Measurements from ENCODE around the gene TCF7L2.

DNA sequence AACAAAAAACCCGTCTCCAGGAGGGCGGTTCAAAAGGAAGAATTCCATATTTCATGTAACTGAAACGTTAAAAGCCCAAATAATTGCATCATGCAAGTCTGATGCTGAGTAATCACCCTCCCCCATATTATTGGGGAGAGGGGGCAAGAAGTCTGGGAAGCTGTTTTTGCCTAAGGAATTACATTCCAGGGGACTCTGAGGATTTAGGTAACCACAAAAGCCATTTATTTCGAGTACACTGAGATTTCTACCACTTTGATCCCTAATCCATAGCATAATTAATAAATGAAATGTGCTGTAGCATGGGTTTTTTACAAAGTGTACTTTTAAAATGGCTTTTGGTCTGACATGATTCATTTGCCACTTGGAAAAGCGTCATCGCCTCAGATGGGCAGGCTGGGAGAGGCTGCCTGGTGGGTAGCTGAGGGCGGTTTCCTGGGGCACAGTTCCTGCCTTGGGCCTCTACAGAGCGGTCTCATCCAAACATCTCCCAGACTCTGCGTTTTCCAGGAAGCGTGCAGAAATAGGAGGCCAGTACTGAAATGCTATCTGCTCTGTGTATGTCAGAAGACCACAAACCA is 106.5 kb downstream of the TCF7L2 start:
- TF ChIP-seq SMC3 (conservative IDR thresholded peaks at IDR 0.05; ENCODE audit: poor library complexity) (no peak), POLR2AphosphoS5 (IDR thresholded peaks at IDR 0.05) (no peak), RAD21 (conservative IDR thresholded peaks at IDR 0.05) (no peak), TAF1 (IDR thresholded peaks at IDR 0.05; ENCODE audit: low read depth) (no peak), EP300 (conservative IDR thresholded peaks at IDR 0.05; ENCODE audit: poor library complexity, severe bottlenecking) (no peak), MXI1 (conservative IDR thresholded peaks at IDR 0.05; ENCODE audit: poor library complexity, severe bottlenecking) (no peak), EZH2 (IDR thresholded peaks at IDR 0.05; ENCODE audit: borderline replicate concordance, insufficient read depth, low read length, poor library complexity, severe bottlenecking) (no peak)
- TF ChIP-seq, protein P1, sequence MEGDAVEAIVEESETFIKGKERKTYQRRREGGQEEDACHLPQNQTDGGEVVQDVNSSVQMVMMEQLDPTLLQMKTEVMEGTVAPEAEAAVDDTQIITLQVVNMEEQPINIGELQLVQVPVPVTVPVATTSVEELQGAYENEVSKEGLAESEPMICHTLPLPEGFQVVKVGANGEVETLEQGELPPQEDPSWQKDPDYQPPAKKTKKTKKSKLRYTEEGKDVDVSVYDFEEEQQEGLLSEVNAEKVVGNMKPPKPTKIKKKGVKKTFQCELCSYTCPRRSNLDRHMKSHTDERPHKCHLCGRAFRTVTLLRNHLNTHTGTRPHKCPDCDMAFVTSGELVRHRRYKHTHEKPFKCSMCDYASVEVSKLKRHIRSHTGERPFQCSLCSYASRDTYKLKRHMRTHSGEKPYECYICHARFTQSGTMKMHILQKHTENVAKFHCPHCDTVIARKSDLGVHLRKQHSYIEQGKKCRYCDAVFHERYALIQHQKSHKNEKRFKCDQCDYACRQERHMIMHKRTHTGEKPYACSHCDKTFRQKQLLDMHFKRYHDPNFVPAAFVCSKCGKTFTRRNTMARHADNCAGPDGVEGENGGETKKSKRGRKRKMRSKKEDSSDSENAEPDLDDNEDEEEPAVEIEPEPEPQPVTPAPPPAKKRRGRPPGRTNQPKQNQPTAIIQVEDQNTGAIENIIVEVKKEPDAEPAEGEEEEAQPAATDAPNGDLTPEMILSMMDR (IDR thresholded peaks at IDR 0.05; ENCODE audit: poor library complexity, severe bottlenecking) = no peak
- TF ChIP-seq, protein P2, sequence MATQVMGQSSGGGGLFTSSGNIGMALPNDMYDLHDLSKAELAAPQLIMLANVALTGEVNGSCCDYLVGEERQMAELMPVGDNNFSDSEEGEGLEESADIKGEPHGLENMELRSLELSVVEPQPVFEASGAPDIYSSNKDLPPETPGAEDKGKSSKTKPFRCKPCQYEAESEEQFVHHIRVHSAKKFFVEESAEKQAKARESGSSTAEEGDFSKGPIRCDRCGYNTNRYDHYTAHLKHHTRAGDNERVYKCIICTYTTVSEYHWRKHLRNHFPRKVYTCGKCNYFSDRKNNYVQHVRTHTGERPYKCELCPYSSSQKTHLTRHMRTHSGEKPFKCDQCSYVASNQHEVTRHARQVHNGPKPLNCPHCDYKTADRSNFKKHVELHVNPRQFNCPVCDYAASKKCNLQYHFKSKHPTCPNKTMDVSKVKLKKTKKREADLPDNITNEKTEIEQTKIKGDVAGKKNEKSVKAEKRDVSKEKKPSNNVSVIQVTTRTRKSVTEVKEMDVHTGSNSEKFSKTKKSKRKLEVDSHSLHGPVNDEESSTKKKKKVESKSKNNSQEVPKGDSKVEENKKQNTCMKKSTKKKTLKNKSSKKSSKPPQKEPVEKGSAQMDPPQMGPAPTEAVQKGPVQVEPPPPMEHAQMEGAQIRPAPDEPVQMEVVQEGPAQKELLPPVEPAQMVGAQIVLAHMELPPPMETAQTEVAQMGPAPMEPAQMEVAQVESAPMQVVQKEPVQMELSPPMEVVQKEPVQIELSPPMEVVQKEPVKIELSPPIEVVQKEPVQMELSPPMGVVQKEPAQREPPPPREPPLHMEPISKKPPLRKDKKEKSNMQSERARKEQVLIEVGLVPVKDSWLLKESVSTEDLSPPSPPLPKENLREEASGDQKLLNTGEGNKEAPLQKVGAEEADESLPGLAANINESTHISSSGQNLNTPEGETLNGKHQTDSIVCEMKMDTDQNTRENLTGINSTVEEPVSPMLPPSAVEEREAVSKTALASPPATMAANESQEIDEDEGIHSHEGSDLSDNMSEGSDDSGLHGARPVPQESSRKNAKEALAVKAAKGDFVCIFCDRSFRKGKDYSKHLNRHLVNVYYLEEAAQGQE (IDR thresholded peaks at IDR 0.05; ENCODE audit: borderline replicate concordance) = no peak
